HG02970 (cell line): ENCODE data around the gene DGCR8.

Experiments used
- ATAC-seq: cut with Tn5 transposase; IDR thresholded peaks from one replicate; pipeline ENCODE4 v1.9.1; 2021; ENCODE audit warnings: mild to moderate bottlenecking, moderate library complexity, moderate number of reproducible peaks; ENCODE audit not compliant: unreplicated experiment, low FRiP score

DGCR8 gene

DNA sequence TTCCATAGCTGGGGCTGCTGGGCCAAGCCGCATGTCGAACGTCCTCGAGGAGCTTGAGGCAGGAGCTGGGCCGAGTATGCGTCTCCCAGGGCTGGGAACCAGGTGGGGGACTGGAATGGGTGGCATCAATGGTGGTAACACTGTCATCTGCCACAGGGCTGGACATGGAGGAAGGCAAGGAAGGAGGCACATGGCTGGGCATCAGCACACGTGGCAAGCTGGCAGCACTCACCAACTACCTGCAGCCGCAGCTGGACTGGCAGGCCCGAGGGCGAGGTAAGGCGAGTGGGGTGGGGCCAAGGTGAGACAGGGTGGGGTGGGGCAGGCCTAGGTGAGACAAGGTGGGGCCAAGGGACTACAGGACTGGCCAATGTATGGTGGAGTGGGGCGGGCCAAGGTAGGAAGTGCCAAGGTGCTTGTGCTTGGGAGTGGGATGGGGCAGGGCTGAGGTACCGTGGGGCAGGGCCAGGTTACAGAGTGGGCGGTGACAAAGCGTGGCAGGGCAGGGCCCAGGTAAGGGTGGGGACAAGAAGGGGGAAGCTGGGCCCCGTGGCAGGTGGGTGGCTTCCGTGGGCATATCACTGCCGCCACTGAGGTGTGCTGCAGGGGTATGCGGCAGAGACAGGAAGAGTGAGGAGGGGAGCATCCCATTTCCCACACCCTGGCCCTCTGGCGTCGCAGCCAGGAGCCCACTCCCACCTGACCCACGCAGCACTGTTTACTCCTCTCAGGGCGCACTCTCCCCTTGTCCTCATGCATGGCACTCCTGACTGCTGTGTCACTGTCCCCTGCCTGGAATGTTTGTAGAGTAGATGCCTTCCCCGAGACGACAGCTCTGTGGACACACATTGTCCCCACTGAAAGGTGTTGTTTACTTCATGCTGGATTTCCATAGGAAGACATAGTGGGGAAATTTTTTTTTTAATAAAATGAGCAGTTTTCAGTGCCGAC is 27.5 kb upstream of the DGCR8 start:
- ATAC-seq: no peak

DNA sequence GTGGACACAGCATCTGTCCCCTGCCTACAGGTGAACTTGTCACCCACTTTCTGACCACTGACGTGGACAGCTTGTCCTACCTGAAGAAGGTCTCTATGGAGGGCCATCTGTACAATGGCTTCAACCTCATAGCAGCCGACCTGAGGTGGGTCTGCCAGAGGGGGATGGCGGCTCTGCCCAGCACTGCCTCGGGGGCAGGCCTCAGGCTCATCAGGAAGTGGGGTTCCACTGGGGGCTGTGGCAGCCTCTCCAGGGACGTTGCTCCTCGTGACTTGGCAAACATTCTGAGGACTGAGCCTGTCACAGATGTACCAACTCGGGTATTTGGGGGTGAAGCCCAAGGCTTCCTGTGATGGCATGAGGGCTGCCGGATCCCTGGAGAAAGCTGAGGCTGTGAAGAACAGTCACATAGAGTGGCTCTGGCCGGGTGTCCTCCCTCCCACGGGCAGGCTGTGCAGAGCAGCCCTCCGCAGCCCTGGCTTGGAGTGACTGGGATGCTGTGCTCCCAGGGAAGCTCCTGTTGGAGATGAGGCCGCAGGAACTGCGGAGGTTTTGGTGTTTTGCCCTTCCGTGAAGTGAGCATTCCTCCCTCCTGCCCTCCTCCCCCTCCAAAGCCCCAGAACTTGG is 26.5 kb upstream of the DGCR8 start:
- no peak for ATAC-seq

DNA sequence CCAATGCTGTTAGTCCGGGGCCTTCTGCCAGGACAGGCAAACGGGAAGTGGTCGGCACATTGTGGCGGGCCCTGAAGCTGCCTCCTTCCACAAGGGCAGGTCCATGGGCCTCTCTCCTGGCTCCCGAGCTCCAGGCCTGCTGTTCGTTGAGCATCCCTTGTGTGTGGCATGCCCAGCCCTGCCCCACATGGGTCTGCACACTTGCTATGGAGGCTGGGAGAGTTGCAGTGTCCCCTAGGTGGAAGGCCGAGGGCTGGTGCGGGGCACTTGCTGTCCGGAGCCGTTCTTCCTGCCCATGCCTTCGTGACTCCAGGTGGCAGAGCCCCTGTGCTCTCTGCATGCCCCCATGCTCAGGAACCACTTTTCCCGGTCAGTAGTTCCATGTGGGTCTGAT is 26.0 kb upstream of the DGCR8 start:
- no peak for ATAC-seq

GRCh38 chr22:20054485-20054884 is 25.6 kb upstream of the DGCR8 start:
- ATAC-seq: no peak

- no peak for ATAC-seq
Observed at GRCh38 chr22:20055144-20055543, 24.9 kb upstream of the DGCR8 start.

DNA sequence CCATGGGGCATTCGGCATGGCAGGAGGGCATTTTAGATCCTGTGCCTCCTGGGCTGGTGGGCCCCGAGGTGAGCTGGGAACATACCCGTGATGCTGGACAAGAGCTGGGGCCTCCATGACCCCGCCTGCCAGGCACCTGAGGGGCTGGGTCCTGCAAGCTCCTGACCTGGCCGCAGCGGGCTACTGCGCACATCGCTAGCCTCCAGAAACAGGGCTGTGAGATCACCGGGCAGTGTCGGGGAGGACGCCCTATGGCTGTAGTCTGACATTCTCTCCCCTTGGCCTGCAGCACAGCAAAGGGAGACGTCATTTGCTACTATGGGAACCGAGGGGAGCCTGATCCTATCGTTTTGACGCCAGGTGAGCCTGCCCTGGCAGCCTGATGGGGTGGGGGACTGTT is 24.4 kb upstream of the DGCR8 start:
- ATAC-seq: no peak

- ATAC-seq: no peak
Observed at GRCh38 chr22:20056161-20056560, 23.9 kb upstream of the DGCR8 start.

GRCh38 chr22:20056696-20057386 is 23.2 kb upstream of the DGCR8 start:
- no peak for ATAC-seq

DNA sequence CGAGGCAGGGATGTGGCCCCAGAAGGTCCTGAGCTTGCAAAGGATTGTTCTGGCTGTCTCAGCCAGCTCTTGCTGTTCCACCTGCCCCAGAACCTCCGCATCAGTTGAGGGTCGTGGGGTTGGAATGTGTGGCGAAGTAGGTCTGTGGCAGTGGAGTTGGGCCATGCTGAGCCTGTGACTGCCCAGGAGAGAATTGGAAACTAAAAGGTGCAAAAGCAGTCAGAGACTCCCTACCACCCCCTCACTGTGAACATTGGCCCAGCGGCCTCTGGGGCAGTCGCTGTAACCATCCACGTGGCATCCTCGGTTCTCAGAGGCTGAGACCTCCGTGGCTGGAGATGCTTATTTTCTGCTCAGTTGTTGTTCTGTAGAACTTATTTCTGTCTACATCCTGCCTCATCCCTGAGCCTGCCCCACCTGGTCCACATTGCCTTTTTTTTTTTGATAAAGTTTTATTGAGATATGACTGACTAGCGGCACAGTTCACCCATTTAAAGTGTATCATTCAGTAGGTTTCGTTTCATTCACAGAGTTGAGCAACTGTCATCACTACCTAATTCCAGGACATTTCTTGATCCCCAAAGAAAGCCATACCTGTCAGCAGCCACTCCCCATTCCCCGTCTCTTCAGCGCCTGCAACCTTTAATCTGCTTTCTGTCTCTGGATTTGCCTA is 22.3 kb upstream of the DGCR8 start:
- ATAC-seq: no peak

- no peak for ATAC-seq
Observed at GRCh38 chr22:20058989-20059770, 20.9 kb upstream of the DGCR8 start.

DNA sequence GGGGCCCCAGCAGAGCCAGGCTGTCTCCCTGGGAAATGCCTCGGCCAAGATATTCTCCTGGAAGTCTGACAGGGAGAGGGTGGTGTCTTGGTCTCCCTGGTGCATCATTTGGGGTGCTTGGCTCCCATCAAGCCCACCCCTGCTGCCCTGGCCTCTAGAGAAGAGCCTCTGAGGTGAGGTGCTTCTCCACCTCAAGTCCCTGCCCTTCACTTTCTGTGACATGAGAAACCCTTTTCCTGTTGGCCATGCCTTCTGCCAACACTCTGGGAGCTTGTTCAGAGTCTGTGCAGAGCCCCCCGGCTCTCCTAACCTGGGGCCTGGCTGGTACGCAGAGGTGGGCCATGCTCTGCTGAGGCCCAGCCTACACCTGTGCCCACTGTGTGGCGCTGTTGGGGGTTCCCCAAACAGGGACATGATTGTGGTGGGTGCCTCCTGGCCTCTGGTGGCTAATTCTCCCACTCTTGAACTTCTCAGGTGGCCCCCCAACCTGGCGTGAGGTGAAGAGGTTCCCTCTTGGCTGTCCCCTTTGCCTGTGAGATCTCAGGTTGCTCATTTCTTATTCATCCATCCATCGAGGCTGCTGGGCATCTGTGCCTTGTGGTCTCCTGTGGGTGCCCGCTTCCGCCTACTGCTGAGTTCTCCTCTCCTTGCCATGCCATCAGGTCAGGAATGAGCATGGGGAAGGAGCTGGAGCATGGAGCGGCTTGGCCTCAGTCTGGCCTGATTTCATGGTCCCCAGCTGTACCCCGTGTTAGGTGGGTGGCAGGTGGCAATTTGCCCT is 19.2 kb upstream of the DGCR8 start:
- ATAC-seq: no peak

GRCh38 chr22:20061481-20061861 is 18.6 kb upstream of the DGCR8 start:
- ATAC-seq: no peak

GRCh38 chr22:20062043-20062765 is 17.8 kb upstream of the DGCR8 start:
- ATAC-seq: no peak

- ATAC-seq: no peak
Observed at GRCh38 chr22:20062766-20063083, 17.3 kb upstream of the DGCR8 start.

GRCh38 chr22:20063271-20064139 is 16.5 kb upstream of the DGCR8 start:
- ATAC-seq: no peak

DNA sequence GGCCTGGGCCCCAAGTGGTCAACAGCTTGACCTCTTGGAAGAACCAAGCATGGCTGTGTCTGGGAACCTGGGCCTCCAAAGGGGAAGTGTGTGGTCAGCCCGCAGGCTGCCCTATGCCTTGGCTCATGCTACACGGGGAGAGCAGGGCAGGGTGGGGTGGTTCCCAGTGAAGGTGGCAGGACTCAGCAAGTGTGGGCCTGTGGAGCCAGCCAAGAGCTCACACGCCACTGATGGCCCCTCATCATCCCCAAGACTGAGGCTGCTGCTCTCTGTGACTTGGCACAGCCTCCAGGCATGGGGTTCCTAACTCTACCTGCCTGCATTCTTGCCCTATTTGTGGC is 15.9 kb upstream of the DGCR8 start:
- ATAC-seq: no peak

DNA sequence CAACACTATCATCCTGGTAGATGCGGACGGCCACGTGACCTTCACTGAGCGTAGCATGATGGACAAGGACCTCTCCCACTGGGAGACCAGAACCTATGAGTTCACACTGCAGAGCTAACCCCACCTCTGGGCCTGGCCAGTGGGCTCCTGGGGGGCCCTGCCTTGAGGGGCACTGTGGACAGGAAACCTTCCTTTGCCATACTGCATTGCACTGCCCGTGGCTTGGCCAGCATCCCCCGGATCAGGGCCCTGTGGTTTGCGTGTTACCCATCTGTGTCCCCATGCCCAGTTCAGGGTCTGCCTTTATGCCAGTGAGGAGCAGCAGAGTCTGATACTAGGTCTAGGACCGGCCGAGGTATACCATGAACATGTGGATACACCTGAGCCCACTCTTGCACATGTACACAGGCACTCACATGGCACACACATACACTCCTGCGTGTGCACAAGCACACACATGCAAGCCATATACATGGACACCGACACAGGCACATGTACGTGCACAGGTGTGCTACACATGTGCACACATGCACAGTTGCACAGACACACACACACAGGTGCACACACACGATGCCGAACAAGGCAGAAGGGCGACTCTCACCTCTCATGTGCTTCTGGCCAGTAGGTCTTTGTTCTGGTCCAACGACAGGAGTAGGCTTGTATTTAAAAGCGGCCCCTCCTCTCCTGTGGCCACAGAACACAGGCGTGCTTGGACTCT is 15.3 kb upstream of the DGCR8 start:
- ATAC-seq: no peak
